ENCODE measurements around the gene ZNF213.

ZNF213 gene

GRCh38 chr16:3148256-3149192, 13.7 kb downstream of the ZNF213 start:
- no peak for TF ChIP-seq PPARA (CRISPR knock-in tag; IDR thresholded peaks at IDR 0.05; ENCODE audit: borderline replicate concordance)
- no peak for TF ChIP-seq ISL1 (CRISPR knock-in tag; IDR thresholded peaks at IDR 0.05)
- no peak for TF ChIP-seq CSDC2 (CRISPR knock-in tag; IDR thresholded peaks at IDR 0.05)
- TF ChIP-seq ARNTL (CRISPR knock-in tag; IDR thresholded peaks at IDR 0.05; ENCODE audit: borderline replicate concordance, low read depth), result no peak
- no peak for TF ChIP-seq BACH2 (CRISPR knock-in tag; IDR thresholded peaks at IDR 0.05; ENCODE audit: borderline replicate concordance)
- TF ChIP-seq RARB (CRISPR knock-in tag; IDR thresholded peaks at IDR 0.05), result no peak
- no peak for TF ChIP-seq ZC3H10 (CRISPR knock-in tag; IDR thresholded peaks at IDR 0.05)
- no peak for TF ChIP-seq ZNF8 (CRISPR knock-in tag; IDR thresholded peaks at IDR 0.05)
- TF ChIP-seq OSR1 (CRISPR knock-in tag; IDR thresholded peaks at IDR 0.05), result no peak
- no peak for ATAC-seq

DNA sequence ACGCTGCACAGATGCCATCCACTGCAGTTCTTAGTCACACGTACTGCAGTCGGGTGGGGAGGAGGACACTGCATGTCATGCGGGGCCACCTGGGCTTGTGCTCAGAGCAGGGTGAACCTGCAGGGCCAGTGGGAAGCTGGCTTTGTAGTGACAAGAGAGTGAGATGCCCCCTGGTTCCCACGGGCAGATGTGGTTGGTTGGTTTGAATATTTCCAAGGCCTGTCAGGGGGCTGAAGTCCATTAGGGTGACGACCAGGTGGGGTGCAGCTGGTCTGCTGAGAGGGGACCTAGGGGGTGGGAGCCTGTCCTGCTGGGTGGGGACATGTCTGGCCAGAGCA, 14.3 kb downstream of the ZNF213 start:
- no peak for TF ChIP-seq SNAI2 (CRISPR knock-in tag; IDR thresholded peaks at IDR 0.05)
- TF ChIP-seq ZFP30 (CRISPR knock-in tag; IDR thresholded peaks at IDR 0.05), result no peak
- no peak for TF ChIP-seq ARNTL (CRISPR knock-in tag; IDR thresholded peaks at IDR 0.05; ENCODE audit: borderline replicate concordance, low read depth)
- no peak for TF ChIP-seq TOX (CRISPR knock-in tag; IDR thresholded peaks at IDR 0.05; ENCODE audit: borderline replicate concordance)
- no peak for ATAC-seq

DNA sequence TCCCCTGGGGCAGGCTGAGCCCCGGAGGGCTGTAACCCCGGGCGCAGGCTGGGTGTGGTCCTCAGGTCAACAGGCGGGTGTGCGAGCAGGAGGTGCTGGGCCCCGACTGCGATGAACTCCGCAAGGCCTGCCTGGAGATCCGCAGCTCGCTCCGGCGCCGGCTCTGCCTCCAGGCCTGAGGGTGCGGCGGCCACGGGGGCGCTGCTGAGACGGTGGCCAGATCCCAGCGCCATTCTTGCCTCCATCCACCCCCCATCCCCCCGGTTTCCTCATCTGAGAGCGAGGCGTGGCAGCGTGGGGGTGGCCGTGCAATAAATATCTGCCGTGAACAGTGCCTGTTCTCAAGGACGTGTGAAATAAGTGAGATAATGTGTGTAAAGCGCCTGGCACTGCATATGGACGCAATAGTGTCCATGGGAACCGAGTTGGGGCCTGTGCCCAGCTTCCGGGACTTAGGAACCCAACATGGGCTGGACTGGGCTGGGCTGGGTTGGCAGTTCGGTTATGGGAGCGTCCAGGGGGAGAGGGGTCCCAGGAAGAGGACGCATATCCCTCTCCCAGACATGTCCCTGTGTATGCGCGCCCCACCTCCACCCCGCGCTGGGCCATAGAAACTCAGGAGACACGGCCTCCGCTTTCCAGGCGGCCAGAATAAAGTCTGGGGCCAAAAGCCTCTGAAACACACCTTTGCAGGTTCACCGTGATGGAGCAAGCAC, 15.0 kb downstream of the ZNF213 start:
- peak; percentile 55 for ATAC-seq
- TF ChIP-seq TCF4 (CRISPR knock-in tag; IDR thresholded peaks at IDR 0.05; ENCODE audit: borderline replicate concordance) (no peak), POU6F1 (CRISPR knock-in tag; IDR thresholded peaks at IDR 0.05; ENCODE audit: borderline replicate concordance, low read depth) (no peak), TSHZ2 (CRISPR knock-in tag; IDR thresholded peaks at IDR 0.05) (0 out of 2 replicates have a peak, but pooled peaks have one; percentile 21)

- TF ChIP-seq ESRRG (CRISPR knock-in tag; IDR thresholded peaks at IDR 0.05), result no peak
- TF ChIP-seq ZFP3 (CRISPR knock-in tag; IDR thresholded peaks at IDR 0.05), result no peak
- no peak for TF ChIP-seq CSDC2 (CRISPR knock-in tag; IDR thresholded peaks at IDR 0.05)
- TF ChIP-seq OSR1 (CRISPR knock-in tag; IDR thresholded peaks at IDR 0.05), result no peak
- TF ChIP-seq ZFP30 (CRISPR knock-in tag; IDR thresholded peaks at IDR 0.05), result no peak
- TF ChIP-seq, protein P1, sequence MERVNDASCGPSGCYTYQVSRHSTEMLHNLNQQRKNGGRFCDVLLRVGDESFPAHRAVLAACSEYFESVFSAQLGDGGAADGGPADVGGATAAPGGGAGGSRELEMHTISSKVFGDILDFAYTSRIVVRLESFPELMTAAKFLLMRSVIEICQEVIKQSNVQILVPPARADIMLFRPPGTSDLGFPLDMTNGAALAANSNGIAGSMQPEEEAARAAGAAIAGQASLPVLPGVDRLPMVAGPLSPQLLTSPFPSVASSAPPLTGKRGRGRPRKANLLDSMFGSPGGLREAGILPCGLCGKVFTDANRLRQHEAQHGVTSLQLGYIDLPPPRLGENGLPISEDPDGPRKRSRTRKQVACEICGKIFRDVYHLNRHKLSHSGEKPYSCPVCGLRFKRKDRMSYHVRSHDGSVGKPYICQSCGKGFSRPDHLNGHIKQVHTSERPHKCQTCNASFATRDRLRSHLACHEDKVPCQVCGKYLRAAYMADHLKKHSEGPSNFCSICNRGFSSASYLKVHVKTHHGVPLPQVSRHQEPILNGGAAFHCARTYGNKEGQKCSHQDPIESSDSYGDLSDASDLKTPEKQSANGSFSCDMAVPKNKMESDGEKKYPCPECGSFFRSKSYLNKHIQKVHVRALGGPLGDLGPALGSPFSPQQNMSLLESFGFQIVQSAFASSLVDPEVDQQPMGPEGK (CRISPR knock-in tag; IDR thresholded peaks at IDR 0.05; ENCODE audit: borderline replicate concordance), result no peak
- TF ChIP-seq BACH2 (CRISPR knock-in tag; IDR thresholded peaks at IDR 0.05; ENCODE audit: borderline replicate concordance), result no peak
- TF ChIP-seq ZC3H10 (CRISPR knock-in tag; IDR thresholded peaks at IDR 0.05), result no peak
- no peak for TF ChIP-seq ISL1 (CRISPR knock-in tag; IDR thresholded peaks at IDR 0.05)
- no peak for TF ChIP-seq TSHZ2 (CRISPR knock-in tag; IDR thresholded peaks at IDR 0.05)
- no peak for TF ChIP-seq ZNF70 (CRISPR knock-in tag; IDR thresholded peaks at IDR 0.05)
- TF ChIP-seq ZNF8 (CRISPR knock-in tag; IDR thresholded peaks at IDR 0.05), result no peak
- peak; percentile 83 for ATAC-seq
These were observed 15.8 kb downstream of the ZNF213 start for GRCh38 chr16:3150346-3151218.
